K562 (cell line): ENCODE results near the gene NKIRAS2. TPM values are rescaled to one million over a fixed set of nuclear protein-coding genes. Genes with fewer than 3 reads are reported as not detected.

Experiments used
- ATAC-seq: fragments of 200-7000 bp; cut with Tn5 transposase; 3 replicates; pipeline ENCODE4 v1.9.1; 2020; ENCODE audit warnings: moderate library complexity
- BruUV-seq: library from RNA; stranded (reverse); fragments of 400-500 nt; replicated peaks from 2 replicates; lab custom pipeline; 2021; lab: Mats Ljungman, UMichigan
- CTCF ChIA-PET: fragments of 300-600 bp; formaldehyde crosslinking; extraction: SDS; loops from one replicate; lab custom pipeline; 2021; ENCODE audit warnings: low intra/inter-chr PET ratio; lab: Yijun Ruan, JAX
- POLR2A ChIA-PET: fragments of 300-600, 350-650 bp; sonication (Branson Sonifier 250); formaldehyde crosslinking; extraction: SDS; loops from one replicate; lab custom pipeline; 2021; ENCODE audit warnings: antibody characterized with exemption, inconsistent platforms; lab: Yijun Ruan, JAX
- DNase-seq, 4 experiments: peaks; one replicate each; pipeline versions ENCODE4 v3.0.0 to v3.0.0-alpha.2; 2011 to 2018; ENCODE audit warnings: low spot score in 3 of 4, mixed read lengths in 3 of 4; ENCODE audit errors: extremely low read depth in 1 of 4
- FAIRE-seq: peaks from 2 replicates; lab custom pipeline; 2011; peaks lifted over from hg19 to GRCh38; lab: Jason Lieb, UNC
- H2AFZ ChIP-seq: 2 replicates; pipeline ENCODE4 v1.6.0; 2011; ENCODE audit warnings: low read depth, low read length, control low read depth, inconsistent platforms
- H3K27ac ChIP-seq: fragments of 200-600 bp; 3 replicates; pipeline ENCODE4 v1.8.0; 2011; ENCODE audit warnings: low read depth, mild to moderate bottlenecking, control low read depth, inconsistent platforms, low read length, moderate library complexity, mixed read lengths; ENCODE audit errors: extremely low read depth
- H3K27me3 ChIP-seq, 2 experiments: fragments of 300-600 bp in 1 of 2; 2 replicates in 1 of 2; 3 replicates in 1 of 2; pipeline versions ENCODE4 v1.6.0 to v1.8.0; 2011; ENCODE audit warnings: inconsistent platforms in 2 of 2, low read length in 2 of 2, mild to moderate bottlenecking in 1 of 2, mixed read lengths in 1 of 2, moderate library complexity in 1 of 2; ENCODE audit not compliant: control insufficient read depth in 2 of 2, insufficient read depth in 2 of 2
- H3K36me3 ChIP-seq: fragments of 300-600 bp; 3 replicates; pipeline ENCODE4 v1.8.0; 2011; ENCODE audit warnings: mild to moderate bottlenecking, low read length, inconsistent platforms; ENCODE audit not compliant: control insufficient read depth, insufficient read depth
- H3K4me1 ChIP-seq, 2 experiments: fragments of 200-600 bp in 1 of 2; replicated peaks in 1 of 2; 2 replicates in 1 of 2; 3 replicates in 1 of 2; pipeline versions ENCODE4 v1.5.1 to v1.8.0; 2011; ENCODE audit warnings: inconsistent platforms in 2 of 2, low read length in 2 of 2, mild to moderate bottlenecking in 1 of 2, mixed read lengths in 1 of 2, moderate library complexity in 1 of 2; ENCODE audit not compliant: control insufficient read depth in 2 of 2, insufficient read depth in 2 of 2
- H3K4me2 ChIP-seq: 2 replicates; pipeline ENCODE4 v1.6.1; 2011; ENCODE audit warnings: low read length, control low read depth, inconsistent platforms, mixed read lengths; ENCODE audit not compliant: insufficient read depth
- H3K4me3 ChIP-seq: fragments of 200-600 bp; sonication (generic), shearing (Covaris generic); 2 replicates; pipeline ENCODE4 v1.5.1; 2016; ENCODE audit warnings: control low read depth, inconsistent platforms
- H3K79me2 ChIP-seq: fragments of 200-600 bp; 3 replicates; pipeline ENCODE4 v1.8.0; 2011; ENCODE audit warnings: low read length, inconsistent platforms; ENCODE audit not compliant: control insufficient read depth, insufficient read depth
- H3K9ac ChIP-seq, 2 experiments: 2 replicates each; pipeline versions ENCODE4 v1.6.0 to v1.6.1; 2011; ENCODE audit warnings: low read depth in 2 of 2, low read length in 2 of 2, control low read depth in 1 of 2, inconsistent platforms in 1 of 2, mild to moderate bottlenecking in 1 of 2, mixed read lengths in 1 of 2; ENCODE audit not compliant: insufficient read depth in 1 of 2
- H3K9me1 ChIP-seq: one replicate; pipeline ENCODE4 v1.6.0; 2011; ENCODE audit warnings: inconsistent platforms, mild to moderate bottlenecking, low read length, moderate library complexity; ENCODE audit not compliant: control insufficient read depth, insufficient read depth
- H3K9me3 ChIP-seq: replicated peaks from 2 replicates; pipeline ENCODE4 v1.5.1; 2011; ENCODE audit warnings: low read depth, low read length, inconsistent platforms; ENCODE audit not compliant: control insufficient read depth, insufficient read depth
- H4K20me1 ChIP-seq: replicated peaks from 2 replicates; pipeline ENCODE4 v1.6.1; 2011; ENCODE audit warnings: low read length, inconsistent platforms, mixed read lengths; ENCODE audit not compliant: control insufficient read depth, insufficient read depth
- ATF3 ChIP-seq, 2 experiments: fragments of 450-650 bp in 1 of 2; sonication (generic) in 1 of 2; formaldehyde crosslinking in 1 of 2; IDR thresholded peaks in 1 of 2; conservative IDR thresholded peaks in 1 of 2; 2 replicates each; pipeline versions ENCODE4 v1.6.1 to v1.8.1; 2016 to 2023; ENCODE audit warnings: mild to moderate bottlenecking in 2 of 2, moderate library complexity in 2 of 2, inconsistent platforms in 1 of 2, missing genetic modification reagents in 1 of 2
- ATF4 ChIP-seq: fragments of 450-650 bp; formaldehyde crosslinking; IDR thresholded peaks from 2 replicates; pipeline ENCODE4 v1.4.0; 2022; ENCODE audit warnings: mild to moderate bottlenecking, moderate library complexity
- GABPA ChIP-seq: fragments of 200-800 bp; sonication (Bioruptor generic); conservative IDR thresholded peaks from 2 replicates; pipeline ENCODE4 v1.6.1; 2016; ENCODE audit warnings: low read depth, missing genetic modification characterization, missing compliant biosample characterization
- GATA2 ChIP-seq: sonication (generic); formaldehyde crosslinking; IDR thresholded peaks from 2 replicates; pipeline ENCODE4 v1.4.0; 2020; ENCODE audit warnings: mild to moderate bottlenecking, missing genetic modification reagents
- HNRNPL ChIP-seq: fragments of 200-400 bp; formaldehyde crosslinking; IDR thresholded peaks from 2 replicates; pipeline ENCODE4 v1.6.1; 2017; ENCODE audit warnings: low read depth, mild to moderate bottlenecking, low read length
- LCOR ChIP-seq: sonication (generic); formaldehyde crosslinking; IDR thresholded peaks from 2 replicates; pipeline ENCODE4 v1.8.0; 2022; ENCODE audit warnings: mild to moderate bottlenecking, missing genetic modification reagents
- PREB ChIP-seq: sonication (generic); formaldehyde crosslinking; IDR thresholded peaks from 2 replicates; pipeline ENCODE4 v1.8.1; 2023; ENCODE audit warnings: mild to moderate bottlenecking, missing genetic modification reagents
- THRAP3 ChIP-seq: fragments of 450-650 bp; IDR thresholded peaks from 2 replicates; pipeline ENCODE4 v1.6.1; 2016; ENCODE audit warnings: mild to moderate bottlenecking, inconsistent platforms, borderline replicate concordance
- ZNF282 ChIP-seq: sonication (generic); formaldehyde crosslinking; IDR thresholded peaks from 2 replicates; pipeline ENCODE4 v1.8.1; 2023; ENCODE audit warnings: missing genetic modification reagents
- WGBS: fragments of 100-300 bp; shearing (Covaris generic); methylation state at CpG from one replicate; pipeline ENCODE4 v1.1.6; 2016; ENCODE audit warnings: low coverage, mixed read lengths; ENCODE audit not compliant: insufficient coverage; ENCODE audit errors: missing lambda C conversion rate; 5-methylcytosine and 5-hydroxymethylcytosine counted together
- in situ Hi-C: fragments of 300-500 bp; cut with MboI; formaldehyde crosslinking; loops from 4 replicates; pipeline ENCODE4 v1.15.0; 2018; ENCODE audit warnings: inconsistent platforms, mixed read lengths
- intact Hi-C: fragments of 100-400 bp; cut with micrococcal nuclease; formaldehyde crosslinking; loops from 2 replicates; pipeline ENCODE4 v1.14.2; 2022
- polyA plus RNA-seq, 8 experiments: library from polyadenylated mRNA; depleted of rRNA in 4 of 8; stranded (reverse) in 5 of 8; unstranded in 3 of 8; fragments of >200 nt; fragmentation: Nextera tagmentation in 2 of 8; fragmentation: Illumina TruSeq in 1 of 8; extraction: Ambion mirVana in 2 of 8; extraction: Trizol in 1 of 8; gene quantifications; 2 replicates each; pipeline versions ENCODE4 v1.2.1 to v1.2.3, GENCODE V29; 2011 to 2014; ENCODE audit warnings: inconsistent platforms in 1 of 8, missing spikeins in 1 of 8
- total RNA-seq, 7 experiments: library from RNA; depleted of rRNA in 6 of 7; stranded (reverse); fragments of >200 nt in 6 of 7; fragmentation: Illumina TruSeq in 2 of 7; extraction: Trizol in 2 of 7; gene quantifications; 2 replicates each; pipeline versions ENCODE4 v1.2.1 to v1.2.3, GENCODE V29; 2011 to 2021; ENCODE audit warnings: low replicate concordance in 1 of 7

NKIRAS2 gene
- total and polyA plus RNA-seq, 9 of the 15 experiments (the other 6 are each of a cell fraction or from before 2014, with no cell fraction given): 10.1 to 65.5 (median 29.8) TPM

- no TSS peak for BruUV-seq
- FAIRE-seq (no peak), DNase-seq (no peak)
- no peaks in the 10 kb centered on the region; a peak in 1 of 5 replicates for H3K4me1 ChIP-seq
- POLR2A ChIA-PET: interaction anchor here (0.6 to 4.3 kb wide), 4 partner anchors 14 to 260 kb away, joined by 3 to 37 read pairs (median 4); partner anchors contain the start of genes CNP and DNAJC7
- in situ Hi-C loops: no loop called here
- no peaks in the 10 kb centered on the region for H3K9me1 ChIP-seq
- CTCF ChIA-PET: no interaction called here
- H3K4me2 ChIP-seq: no peak overlapping the region
- peaks cover 64% of the 10 kb centered on the region for H3K79me2 ChIP-seq
- no peak for TF ChIP-seq GABPA
- TF ChIP-seq, all 486 proteins: peak for 0
- Histone ChIP-seq H2AFZ (no peak overlapping the region), H3K27ac (no peak overlapping the region), H3K27me3 (no peaks in the 10 kb centered on the region), H3K9me3 (no peaks in the 10 kb centered on the region), H3K4me3 (no peak overlapping the region), H3K36me3 (peaks cover 71% of the 10 kb centered on the region), H3K9ac (no peak overlapping the region), H4K20me1 (peaks cover 19% of the 10 kb centered on the region; the same call in 1 of the 2 replicates)
- intact Hi-C loops: no loop called here
- 90% methylated on average over 7 of the region's 7 CpGs for WGBS
- no peak for ATAC-seq
Measured at GRCh38 chr17:42002175-42002791, 17.6 kb upstream of the NKIRAS2 start.

- H2AFZ ChIP-seq: no peak overlapping the region
- 68% methylated on average over 3 of the region's 3 CpGs for WGBS
- H3K9me1 ChIP-seq: no peaks in the 10 kb centered on the region
- no peaks in the 10 kb centered on the region; a peak in 1 of 5 replicates for H3K4me1 ChIP-seq
- BruUV-seq: no TSS peak
- H3K27me3 ChIP-seq: no peaks in the 10 kb centered on the region
- H3K79me2 ChIP-seq: peaks cover 70% of the 10 kb centered on the region
- intact Hi-C loops (no loop called here), in situ Hi-C loops (no loop called here)
- peaks cover 19% of the 10 kb centered on the region; the same call in 1 of the 2 replicates for H4K20me1 ChIP-seq
- no peak overlapping the region for H3K27ac ChIP-seq
- DNase-seq (no peak), FAIRE-seq (no peak), ATAC-seq (no peak)
- POLR2A ChIA-PET: interaction anchor here (0.7 to 4.3 kb wide), 5 partner anchors 14 to 113 kb away, joined by 3 to 37 read pairs (median 3); partner anchors contain the start of genes CNP and DNAJC7
- H3K36me3 ChIP-seq: peaks cover 68% of the 10 kb centered on the region
- H3K4me2 ChIP-seq: no peak overlapping the region
- CTCF ChIA-PET: no interaction called here
- H3K4me3 ChIP-seq: no peak overlapping the region
- H3K9me3 ChIP-seq: no peaks in the 10 kb centered on the region
- no peak overlapping the region for H3K9ac ChIP-seq
- no peak for TF ChIP-seq ATF4 (CRISPR knock-in tag)
- no peak for TF ChIP-seq LCOR (CRISPR knock-in tag)
- TF ChIP-seq THRAP3: no peak
- no peak for TF ChIP-seq GATA2 (CRISPR knock-in tag)
- no peak for TF ChIP-seq HNRNPL
- TF ChIP-seq ATF3 (IDR thresholded peaks at IDR 0.05): no peak
- no peak for TF ChIP-seq ATF3 (CRISPR knock-in tag; conservative IDR thresholded peaks at IDR 0.05)
- TF ChIP-seq PREB (CRISPR knock-in tag): no peak
- no peak for TF ChIP-seq ZNF282 (CRISPR knock-in tag)
Measured at GRCh38 chr17:42002792-42003301, 17.0 kb upstream of the NKIRAS2 start.
